Hematopoietic multipotent progenitor cell treated with erythropoietin and hydrocortisone succinate and interleukin-3 and kit ligand, for 6 days (in vitro differentiated cells): Measurements from ENCODE around the gene CNOT6.

Experiments used
- DNase-seq: peaks from one replicate; pipeline ENCODE4 v3.0.0-alpha.2; 2015

The CNOT6 gene

DNA sequence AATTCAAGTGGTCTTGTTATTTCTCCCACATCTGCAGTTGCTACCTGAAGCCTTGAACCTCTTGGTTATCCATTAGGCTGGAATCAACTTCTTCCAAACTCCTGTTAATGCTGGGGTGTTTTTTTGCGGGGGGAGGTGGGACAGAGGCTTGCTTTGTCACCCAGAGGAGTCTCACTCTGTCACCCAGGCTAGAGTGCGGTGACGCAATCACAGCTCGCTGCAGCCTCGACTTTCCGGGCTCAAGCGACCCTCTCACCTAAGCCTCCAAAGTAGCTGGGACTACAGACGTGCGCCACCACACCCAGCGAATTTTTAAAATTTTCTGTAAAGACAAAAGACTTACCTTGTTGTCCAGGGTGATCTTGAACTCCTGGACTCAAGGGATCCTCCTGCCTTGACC lies 92.7 kb downstream of the CNOT6 start:
- DNase-seq, result no peak

DNA sequence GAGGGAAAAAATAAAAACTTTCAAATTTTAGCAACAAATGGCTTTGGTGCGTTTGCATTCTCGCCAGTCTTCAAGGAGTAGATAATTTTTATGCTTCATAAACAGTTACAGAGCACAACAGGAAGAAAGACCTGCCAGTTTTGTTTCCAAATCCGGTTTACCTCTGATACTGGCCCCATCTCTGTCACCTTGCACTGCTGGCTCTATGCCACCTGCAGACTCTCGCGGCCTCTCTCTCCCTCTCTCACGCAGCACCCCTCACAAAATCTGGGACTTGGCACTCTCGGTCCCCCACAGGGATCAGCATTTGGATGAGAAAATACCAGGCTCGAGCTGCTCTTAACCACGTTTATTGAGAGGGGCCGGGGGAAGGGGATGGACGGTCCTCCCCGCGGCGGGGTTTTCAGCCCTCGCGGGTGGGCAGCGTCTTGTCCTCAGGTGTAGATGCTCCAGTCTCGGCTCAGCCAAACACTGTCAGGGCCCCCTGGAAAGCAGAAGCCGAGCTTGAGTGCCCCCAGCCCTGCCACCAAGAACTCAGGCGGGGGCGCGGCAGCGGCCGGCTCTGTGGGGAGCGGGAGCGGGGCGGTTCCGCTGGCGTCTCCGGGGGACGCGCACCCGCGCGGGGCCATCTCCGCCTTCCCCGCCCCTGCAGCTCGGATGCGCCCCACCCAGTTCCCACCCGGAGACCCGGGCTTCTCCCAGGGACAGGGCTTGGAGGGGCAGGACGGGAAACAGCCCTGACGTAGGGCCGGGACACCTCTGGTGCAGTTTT lies 95.8 kb downstream of the CNOT6 start:
- DNase-seq, result peak; percentile 26

DNA sequence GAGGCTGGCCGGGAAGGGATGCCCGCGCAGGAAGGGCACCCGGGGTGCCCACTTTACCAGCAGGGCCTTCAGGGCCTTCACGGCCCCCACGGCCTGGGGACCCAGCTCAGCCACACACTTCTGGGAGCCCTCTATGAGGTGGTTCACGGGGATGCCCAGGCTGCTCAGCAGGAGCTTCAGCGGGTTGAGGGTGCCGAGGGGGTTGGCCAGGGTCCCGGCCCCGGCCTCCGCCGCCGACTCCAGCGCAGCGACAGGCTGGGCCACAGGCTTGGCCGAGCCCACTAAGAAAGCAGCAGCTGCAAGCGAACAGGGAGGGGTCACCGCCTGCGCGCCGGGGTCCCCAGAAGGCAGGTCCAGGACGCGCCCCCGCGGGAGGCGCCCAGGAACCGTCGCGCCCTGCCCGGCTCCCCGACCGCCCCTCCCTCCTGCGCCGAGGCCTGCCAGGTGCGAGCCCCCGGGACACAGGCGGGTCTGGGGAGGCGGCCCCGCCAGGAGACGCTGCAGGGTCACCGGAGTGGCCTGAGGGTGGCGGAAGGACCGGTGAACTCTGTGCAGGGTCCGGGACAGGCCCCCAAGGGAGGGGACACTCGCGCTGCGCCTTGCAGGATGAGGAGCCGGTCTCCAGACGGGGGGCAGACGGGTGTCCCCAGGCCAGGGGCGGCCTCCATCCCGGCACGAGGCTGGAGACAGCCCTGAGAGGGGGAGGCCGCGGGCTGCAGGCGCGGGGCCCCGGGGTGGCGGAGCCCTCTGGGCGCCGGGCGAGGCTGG lies 96.5 kb downstream of the CNOT6 start:
- no peak for DNase-seq

DNA sequence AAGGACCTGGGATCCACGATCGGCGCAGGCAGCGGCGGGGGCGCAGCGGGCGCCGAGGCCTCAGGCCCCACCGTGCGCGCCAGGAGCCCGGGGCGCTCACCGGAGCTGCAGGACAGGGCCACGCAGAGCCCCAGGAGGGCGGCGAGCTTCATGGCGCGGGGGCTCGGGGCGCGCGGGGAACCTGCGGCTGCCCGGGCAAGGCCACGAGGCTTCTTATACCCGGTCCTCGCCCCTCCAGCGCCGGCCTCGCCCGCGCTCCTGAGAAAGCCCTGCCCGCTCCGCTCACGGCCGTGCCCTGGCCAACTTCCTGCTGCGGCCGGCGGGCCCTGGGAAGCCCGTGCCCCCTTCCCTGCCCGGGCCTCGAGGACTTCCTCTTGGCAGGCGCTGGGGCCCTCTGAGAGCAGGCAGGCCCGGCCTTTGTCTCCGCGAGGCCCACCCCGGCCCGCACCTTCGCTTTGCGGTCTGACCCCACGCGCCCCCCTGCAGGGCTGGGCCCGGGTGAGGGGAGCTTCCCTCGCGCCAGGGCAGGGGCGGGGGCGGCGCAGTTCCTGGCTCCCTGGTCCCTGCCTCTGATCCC lies 97.2 kb downstream of the CNOT6 start, which contains the start of gene SCGB3A1:
Gene SCGB3A1 (minus strand): TSS at position 189 of the 577 bp plus-strand sequence. CDS start 37 bp downstream, at position 152.
- peak; percentile 32 for DNase-seq

DNA sequence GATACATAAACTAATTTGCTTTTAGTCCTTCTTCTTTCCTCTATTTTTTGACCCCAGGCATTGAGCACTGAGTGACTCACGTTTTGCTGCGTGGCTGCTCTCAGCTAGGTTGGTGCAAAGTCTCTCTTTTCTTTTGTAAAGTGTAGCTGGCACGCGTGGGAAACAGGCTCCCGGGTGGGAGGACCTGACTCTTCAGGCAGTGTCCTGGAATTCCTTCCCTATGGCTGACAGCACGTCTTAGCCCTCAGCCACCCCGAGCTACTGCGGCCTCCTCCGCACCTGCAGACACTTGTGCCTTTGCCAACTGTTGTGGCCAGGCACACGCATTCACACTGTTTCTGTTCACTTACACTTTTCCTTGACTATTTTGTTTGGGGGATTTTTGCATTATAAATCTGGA lies 98.0 kb downstream of the CNOT6 start:
- no peak for DNase-seq

DNA sequence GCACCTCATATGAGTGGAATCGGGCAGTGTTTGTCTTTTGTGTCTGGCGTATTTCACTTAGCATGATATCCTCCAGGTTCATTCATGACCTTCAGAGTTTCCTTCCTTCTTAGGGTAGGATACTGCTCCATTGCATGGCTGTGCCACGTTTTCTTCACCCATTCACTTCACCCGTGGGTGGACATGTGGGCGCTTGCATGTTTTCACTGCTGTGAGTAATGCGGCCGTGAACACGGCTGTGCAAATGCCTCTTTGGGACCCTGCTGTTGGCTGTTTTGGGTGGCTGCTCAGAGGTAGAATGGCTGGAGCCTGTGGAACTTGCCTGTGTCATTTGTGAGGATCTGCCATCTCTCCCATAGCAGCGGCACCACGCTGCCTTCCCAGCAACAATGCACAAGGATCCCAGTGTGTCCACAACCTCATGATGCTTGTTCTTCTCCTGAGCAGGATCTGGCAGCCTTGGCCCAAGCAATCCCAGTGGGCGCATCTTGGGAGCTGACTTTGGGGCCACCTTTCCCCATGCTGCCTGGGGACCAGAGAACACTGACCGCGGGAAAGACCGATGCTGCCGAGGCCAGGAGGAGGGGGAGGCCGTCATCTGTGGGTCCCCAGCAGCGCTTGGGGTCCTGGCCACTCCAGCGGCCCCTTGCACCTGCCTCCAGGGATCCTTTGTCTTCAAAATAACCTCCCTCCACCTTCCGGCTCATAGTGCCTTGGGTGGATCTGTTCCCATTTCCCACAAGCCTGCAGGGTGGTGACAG lies 99.4 kb downstream of the CNOT6 start:
- DNase-seq, result no peak

DNA sequence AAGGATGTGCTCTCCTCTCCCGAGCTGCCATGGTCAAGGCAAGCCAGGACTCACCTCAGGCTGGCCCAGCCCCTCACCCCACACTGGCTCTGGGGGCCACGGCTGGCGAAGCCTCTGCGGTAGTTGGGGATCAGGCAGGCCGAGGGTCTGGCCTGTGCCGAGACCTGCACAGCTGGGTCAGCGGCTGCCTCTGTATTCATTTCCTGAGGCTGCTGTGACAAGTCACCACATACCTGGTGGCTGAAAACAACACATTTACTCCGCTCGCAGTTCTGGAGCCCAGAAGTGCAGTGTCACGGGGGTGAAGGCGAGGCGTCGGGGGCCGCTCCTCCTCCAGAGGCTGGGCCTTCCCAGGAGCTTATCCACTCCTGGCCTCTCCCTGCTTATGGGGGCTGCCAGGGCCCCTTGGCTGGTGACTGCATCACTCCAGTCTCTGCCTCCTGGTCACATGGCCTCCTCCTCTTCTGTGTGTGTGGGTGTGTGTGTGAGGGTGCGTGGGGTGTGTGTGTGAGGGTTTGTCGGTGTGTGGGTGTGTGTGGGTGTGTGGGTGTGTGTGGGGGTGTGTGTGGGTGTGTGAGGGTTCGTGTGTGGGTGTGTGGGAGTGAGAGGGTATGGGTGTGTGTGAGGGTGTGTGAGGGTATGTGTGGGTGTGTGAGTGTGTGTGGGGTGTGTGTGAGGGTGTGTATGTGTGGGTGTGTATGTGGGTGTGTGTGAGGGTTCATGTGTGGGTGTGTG lies 100.3 kb downstream of the CNOT6 start:
- no peak for DNase-seq

DNA sequence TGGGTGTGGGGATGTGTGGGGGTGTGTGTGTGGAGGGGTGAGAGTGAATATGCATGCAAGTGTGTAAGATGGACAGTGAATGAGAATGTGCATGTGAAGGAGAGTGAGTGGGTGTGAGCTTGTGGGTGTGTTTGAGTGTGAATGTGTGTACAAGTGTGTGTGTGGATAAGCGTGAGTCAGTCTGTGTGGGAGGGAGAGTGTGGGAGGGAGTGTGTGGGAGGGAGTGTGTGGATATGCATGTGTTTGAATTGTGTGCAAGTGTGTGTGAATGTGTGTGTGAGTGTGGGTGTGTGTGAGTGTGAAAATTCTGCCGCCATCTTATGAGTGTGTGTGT lies 100.8 kb downstream of the CNOT6 start:
- DNase-seq, result no peak

DNA sequence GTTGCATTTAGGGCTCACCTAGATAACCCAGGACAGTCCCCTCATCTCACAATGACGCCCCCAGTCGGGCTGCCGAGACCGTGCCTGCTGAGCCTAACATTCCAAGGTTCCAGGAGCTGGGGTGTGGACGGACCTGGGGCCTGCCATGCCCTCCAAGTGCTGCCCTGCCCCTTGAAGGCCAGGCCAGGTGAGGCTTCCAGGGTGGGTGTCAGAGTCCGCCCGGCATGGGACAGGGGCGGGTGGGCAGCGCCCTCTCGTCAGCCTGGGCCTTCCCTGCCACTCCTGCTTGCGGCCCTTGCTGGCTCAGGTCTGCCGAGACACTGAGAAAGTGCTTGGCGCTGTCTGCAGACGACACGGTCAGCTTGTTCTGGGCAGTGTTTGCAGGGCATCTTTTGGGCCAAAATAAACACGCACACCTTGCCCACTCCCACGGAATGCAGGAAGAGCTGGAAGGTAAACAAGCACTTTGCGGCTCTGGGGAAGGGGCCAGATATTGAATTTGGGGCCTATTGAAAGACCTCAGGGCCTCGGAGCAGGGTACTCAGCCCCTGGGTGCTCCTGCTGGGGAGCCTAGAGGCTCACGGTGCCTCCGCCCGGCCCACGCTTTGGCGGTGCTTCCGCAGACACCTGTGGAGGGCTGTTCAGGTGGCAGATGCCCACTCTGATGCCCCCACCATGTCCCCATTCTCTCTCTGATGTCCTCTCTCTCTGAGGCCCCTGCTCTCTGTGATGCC lies 101.4 kb downstream of the CNOT6 start:
- DNase-seq, result no peak

DNA sequence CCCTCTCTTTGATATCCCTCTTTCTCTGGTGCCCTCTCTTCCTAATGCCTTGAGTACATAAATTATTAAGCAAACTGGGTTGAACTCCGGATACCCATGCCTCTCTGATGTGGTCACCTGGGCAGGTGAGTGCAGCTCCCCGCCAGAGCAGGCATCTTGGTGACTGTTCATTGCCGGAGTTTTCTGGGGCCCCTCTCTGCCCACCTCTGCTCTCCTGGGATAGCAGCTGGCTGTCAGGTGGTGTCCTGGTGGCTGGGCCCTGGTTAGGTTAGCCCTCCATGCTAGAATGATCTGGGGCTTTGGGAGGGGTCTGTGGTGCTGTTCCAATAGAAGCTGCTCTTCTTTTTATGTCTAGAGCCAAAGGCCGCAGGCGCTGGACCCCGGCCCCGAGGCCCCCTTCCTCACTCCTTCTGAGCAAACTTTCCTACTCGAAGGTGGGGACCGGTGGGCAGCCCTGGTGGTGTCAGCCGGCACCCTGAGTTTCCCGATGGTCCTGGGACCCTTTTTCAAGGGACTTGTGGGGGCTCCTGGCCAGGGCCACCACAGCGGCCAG lies 102.0 kb downstream of the CNOT6 start:
- DNase-seq, result no peak

DNA sequence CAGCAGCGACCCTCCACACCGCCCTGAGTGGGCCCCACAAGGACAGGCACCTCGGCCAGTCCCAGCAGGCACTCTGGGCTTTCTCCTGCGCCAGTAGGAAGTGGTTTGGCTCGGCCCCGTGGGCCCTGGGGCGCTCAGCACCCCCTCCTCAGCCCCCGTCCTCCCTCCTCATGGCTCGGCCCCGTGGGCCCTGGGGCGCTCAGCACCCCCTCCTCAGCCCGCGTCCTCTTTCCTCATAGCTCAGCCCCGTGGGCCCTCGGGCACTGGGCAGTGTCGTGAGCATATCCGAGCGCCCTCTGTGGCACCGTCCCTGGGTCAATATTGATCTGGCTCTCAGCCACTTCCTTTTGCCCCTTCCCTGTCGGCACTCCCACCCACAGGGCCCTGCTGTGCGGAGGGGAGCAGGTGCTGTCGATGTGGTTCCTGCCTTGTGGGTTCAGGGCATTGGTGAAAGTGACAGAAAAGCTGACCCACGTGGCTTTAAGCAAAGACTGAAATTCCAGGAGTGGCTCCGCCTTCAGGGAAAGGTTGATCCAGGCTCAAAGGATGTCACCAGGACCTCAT lies 102.6 kb downstream of the CNOT6 start:
- DNase-seq, result no peak

DNA sequence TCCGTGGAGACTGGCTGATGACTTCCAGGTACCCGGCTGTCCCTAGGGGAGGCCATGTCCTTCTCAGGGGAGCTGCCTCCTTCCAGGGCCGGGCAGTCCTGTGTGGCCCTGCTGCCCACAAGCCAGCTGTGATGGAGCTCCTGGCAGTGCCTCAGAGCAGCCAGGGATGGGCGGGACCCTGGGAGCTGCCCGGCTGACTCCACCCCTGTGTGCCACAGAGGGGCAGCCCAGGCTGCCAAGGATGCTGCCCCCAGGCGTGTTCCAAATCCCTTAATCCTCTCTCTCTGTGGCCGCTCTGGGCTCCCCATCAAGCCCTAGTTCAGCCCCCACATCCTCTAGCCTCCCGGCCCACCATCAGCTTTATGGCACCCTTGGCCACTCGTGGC lies 104.1 kb downstream of the CNOT6 start:
- DNase-seq, result peak; percentile 22

DNA sequence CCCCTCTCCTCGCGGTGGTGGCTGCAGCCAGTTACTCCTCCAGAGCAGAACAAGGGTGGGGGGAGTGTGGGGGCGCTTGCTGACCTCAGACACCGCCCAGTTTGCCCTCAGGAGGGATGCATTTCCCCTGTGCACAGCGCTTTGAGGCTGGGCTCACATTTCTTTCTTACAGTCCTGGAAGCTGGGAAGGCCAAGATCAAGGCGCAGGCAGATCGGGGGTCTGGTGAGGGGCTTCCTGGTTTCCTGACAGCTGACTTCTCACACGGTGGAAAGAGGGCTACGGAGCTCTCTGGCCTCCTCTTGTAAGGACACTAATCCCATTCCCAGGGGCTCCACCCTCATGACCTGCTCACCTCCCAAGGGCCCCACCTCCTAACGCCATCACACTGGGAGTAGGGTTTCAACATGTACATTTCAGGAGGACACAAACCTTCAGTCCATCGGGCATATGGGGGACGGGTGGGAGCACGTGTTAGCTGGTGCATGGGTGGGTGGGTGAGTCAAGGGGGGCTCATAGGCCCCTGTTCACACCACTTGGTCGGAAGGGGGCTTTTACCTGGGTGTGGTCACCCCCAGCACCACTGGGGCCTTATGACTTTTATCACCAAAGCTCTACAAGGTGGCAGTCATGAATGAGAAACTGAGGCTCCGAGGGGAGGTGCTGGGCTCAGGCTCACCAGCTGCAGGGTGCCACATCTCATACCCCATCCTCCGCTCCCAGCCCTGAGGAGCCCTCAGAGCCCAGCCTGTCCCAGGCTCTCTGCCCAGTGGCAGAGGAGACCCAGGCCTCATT lies 104.8 kb downstream of the CNOT6 start:
- no peak for DNase-seq

DNA sequence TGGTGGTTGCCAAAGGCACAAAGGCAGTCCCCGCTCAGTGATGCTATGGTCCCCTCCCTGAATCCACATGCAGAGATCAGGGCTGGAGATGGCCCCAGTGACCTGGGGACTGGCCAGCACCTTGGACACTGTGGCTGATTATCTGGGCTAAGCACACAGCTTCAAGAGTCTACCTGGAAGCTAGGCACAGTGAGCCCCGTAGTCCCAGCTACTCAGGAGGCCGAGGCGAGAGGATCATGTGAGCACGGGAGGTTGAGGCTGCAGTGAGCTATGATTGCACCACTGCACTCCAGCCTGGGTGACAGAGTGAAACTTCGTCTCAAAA lies 105.4 kb downstream of the CNOT6 start:
- DNase-seq, result no peak

DNA sequence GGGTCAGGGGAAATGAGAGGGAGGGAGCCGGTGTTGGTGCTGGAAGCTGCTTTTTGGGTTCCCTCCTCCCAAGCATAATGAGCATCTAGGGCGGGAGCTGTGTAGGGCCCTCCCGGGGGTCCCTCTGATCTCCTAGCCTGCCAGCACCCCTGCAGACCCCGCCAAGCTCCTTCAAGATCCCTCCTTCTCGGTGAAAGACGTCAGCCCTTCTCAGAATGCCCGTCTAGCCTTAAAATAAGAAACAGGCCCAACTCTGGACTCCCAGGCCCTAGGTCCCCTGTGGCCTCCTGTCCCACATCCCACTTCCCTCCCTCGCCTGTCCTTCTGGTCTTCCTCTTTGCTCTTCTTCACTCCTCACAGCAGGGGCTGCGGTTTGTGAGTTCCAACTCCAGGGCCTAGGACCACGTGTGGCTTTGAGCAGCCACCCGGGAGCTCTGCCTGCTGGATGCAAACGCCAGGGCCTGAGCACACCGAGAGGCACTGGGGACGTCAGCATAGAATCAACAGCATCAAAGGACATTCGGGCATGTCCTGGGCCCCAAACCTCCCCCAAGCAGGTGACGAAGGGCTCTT lies 105.9 kb downstream of the CNOT6 start:
- DNase-seq, result no peak

DNA sequence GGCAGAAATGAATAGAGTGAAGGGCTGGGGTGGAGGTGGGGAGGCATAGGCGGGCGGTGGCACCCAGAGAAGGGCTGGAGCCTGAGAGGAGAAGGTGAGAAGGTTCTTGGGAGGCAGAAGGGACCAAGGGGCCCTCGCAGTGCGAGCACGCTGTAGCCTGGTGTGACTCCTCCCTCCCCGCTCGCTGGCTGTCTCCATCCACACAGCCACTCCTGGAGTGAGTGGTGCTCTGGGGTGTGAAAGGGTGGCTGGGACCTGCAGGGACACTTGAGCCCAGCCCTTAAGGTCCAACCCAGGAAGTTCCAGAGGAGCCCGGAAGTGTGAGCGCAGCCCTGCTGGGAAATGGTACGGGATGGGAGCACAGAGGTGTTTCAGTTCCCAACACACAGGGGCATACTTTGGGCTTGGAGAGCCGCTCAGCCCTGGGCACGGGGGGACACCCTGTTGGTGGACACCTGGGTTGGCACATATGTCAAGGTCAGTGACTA lies 106.4 kb downstream of the CNOT6 start:
- no peak for DNase-seq

DNA sequence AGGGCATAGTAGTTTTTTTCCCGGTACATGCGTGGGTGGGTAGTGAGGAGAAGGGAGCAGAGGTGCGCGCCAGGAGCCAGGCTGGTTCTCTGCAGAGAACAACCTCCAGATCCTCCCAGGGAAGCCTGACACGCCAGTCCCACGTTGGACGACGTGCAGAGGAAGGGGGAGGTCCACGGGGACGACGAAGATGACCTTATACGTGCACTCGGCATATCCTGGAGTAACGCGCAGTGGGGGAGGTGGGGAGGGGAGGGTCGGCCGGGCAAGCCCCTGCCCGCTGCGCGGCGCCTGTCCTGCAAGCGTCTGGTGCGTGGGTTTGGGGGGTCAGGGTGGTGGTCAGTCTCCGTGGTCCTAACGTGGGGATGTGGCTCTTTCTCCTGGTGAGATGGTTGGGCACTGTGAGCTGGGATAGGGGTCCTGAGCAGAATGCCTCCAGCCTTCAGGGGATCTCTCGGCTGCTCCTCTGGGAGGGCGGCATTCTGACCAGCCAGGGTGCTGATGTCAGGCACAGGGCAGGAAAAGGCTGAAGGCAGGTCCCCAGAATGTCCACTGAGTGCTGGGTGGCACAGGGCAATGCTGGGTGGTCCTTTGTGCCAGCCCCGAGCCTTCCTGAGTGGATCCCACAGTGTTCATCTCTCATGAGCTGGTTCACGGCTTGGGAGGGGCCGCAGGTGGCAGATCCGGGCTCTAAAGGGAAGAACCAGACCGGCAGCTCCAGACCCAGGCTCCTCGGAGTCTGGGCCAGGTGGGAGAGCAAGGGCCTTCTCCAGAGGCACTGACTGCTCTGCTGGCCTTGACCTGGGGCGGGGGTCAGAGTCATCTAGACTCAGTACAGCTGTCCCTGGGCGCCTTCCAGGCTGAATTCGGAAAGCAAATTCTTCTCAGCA lies 107.7 kb downstream of the CNOT6 start:
- no peak for DNase-seq

DNA sequence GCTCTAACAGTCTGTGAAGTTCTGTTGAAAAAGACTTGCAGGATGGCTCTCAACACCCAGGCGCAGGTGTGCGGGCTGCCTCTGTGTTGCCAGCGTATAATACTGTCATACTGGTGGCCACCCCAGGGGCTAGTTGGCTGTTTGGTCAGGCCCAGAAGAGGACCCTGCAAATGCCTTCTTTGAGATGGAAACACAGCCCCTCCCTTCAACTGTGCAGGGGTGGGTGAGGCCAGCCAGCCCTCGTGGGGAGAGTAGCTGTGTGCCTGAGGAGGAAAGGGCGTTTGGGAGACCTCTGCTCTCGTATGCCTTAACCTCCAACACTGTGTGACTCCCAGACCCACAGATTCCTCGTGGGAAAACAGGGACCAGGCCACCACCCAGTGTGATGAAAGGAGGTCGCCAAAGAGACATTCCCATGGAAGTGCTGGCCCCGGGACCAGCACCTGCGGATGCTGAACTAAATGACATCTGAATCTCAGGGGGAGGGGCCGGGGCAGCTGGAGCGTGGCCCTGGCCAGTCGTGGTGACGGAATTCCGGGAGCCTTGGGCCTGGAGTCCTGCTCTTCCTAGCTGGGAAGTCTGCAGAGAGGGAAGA lies 108.4 kb downstream of the CNOT6 start:
- DNase-seq, result no peak
